Astrocyte of the cerebellum (primary cell): ENCODE results near the gene GNAZ.

Experiments used
- DNase-seq: peaks from one replicate; pipeline ENCODE4 v3.0.0-alpha.2; 2011; ENCODE audit warnings: low read depth
- H3K4me3 ChIP-seq: 2 replicates; pipeline ENCODE4 v1.5.1; 2011; ENCODE audit warnings: mild to moderate bottlenecking, low read depth, low read length, moderate library complexity
- CTCF ChIP-seq: IDR thresholded peaks from 2 replicates; pipeline ENCODE4 v1.5.1; 2012; ENCODE audit warnings: low read length, low read depth, moderate library complexity, mild to moderate bottlenecking; ENCODE audit errors: missing control alignments
- in situ Hi-C: cut with HindIII; loops from 2 replicates; pipeline ENCODE4 v1.10.0; 2017; ENCODE audit warnings: low sequenced_read_pairs

The GNAZ gene

DNA sequence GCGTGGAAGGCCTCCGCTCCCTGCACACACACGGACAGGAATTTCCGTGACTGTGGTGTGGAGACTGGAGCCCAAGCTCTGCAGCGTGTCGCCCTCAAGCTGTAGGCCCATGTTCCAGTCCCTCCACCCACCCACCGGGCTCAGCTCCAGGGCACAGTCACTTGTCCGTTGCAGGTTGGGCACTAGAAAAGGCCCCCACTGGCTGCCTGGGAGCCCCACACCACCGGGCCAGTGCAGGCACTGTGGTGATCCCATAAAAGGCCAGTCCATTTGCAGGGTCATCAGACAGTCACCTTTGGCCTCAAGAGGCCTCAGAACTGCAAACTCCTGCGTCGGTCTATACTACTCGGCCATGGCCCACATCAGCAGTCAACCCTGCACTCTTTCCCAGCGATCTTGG, 91.3 kb downstream of the GNAZ start:
- TF ChIP-seq CTCF: no peak
- H3K4me3 ChIP-seq: no peak overlapping the region
- no peak for DNase-seq
- in situ Hi-C loops: no loop called here

DNA sequence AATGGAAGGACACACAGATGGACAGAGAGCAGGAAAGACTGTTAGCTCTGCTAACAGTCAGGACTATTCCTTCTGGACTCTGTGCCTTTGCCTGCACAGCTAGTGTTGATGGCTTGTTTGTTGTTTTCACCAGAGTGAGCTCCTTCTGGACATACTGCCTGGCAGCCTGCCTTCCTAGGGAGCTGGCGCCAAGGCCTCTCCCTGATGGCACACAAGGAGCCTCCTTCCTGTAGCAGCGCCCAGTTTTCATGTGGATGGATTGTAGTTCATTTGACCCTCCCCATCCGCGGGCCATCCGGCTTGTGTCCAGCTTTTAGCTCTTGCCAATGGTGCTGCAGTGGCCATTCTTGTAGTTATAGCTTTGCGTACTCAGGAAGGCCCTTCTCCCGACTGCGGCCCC, 93.3 kb downstream of the GNAZ start:
- TF ChIP-seq CTCF: no peak

DNA sequence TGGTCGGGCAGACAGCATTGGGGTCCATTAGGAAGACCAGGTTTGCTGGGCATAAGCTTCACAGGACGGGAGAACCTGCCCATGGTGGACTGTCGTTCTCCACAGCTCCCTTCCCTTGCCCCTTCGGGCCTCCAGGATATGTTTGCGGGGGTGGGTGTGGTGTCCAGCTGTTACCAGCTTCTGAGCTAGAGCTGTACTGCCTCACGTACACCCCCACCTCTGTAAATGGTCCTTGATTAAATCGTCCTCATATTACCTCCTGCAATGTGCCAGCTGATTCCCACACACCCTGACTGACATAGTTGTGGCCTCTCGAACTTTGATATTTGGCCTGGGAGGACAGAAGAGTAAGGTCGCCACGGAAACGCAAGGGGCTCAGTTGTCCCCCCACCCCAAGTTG, 93.8 kb downstream of the GNAZ start:
- DNase-seq: no peak
- TF ChIP-seq CTCF: no peak

More for the DNA sequence above, 93.3 kb downstream of the GNAZ start:
- no peak for DNase-seq
- H3K4me3 ChIP-seq: no peak overlapping the region
- in situ Hi-C loops: no loop called here

GRCh38 chr22:23166042-23166831, 95.9 kb downstream of the GNAZ start:
- in situ Hi-C loops: no loop called here
- no peak overlapping the region for H3K4me3 ChIP-seq
- TF ChIP-seq CTCF: no peak
- DNase-seq: no peak

More for the DNA sequence above, 93.8 kb downstream of the GNAZ start:
- H3K4me3 ChIP-seq: no peak overlapping the region
- in situ Hi-C loops: no loop called here

DNA sequence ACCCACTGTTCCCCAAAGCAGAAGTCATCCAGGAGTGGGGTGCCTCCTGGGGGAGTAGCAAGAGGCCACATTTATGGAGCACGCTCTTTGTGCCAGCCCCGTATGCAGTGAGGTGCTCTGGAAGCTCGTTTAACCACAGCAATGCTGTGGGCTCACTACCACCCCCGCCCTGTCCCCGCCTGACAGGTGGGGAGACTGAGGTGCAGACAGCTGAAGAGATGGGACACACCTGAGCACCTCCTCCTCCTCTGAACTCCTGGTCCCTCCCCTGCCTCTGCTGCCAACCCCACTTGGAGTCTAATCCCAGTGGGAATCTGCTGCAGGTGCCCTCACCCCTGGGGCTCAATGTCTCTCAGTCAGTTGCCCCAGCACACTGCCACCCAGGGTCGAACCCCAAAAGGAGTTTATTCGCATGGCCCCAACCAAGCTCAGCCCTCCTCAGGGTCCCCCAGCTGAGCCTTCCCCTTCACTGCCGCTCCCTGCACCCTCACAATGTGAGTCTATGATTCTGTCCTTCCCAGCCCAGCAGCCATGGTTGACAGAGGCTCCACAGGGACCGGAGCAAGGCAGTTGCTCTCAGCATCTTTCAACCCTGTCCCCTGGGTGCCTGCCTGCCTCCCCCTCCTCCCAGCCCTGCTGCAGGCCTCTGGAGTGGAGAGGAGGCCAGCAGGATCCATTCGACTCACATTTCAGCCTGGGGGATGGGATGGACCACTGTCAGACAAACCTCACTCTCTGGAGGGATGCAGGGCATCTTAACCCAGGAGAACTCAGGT, 96.7 kb downstream of the GNAZ start:
- DNase-seq: no peak
- H3K4me3 ChIP-seq: no peak overlapping the region
- no peak for TF ChIP-seq CTCF
- in situ Hi-C loops: no loop called here

DNA sequence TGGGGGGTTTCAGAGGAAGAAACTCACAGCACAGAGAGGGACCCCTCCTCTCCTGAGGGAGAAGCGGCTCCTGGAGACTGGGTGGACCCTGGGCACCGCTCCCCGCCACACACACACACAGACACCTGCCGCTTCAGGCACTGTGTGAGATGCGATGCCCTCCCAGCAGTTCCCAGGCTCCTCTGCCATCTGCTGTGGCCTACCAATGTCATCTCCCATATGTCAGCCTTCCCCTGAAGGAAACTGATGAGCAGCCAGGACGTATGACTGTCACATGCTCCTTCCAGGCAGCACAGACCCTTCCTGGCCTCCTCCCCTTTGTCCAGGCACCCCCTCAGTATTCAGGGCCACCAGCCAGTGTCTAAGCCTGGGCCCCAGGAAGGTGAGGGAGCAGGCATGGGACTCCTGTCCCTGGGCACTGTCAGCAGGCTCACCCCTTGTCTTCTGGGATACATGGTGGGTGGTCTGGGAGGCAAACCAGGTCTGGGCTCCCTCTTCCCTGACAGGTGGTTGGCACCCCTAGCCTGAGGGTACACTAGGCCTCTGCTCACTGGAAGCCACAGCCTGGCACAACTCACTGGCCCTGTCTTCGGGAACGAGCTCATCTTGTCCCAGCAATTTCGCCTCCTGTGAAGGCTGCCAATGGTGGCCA, 98.2 kb downstream of the GNAZ start:
- H3K4me3 ChIP-seq: no peak overlapping the region
- DNase-seq: no peak
- no peak for TF ChIP-seq CTCF
- in situ Hi-C loops: no loop called here
